Measurements from ENCODE around the gene PKIB. TPM values are rescaled to one million over a fixed set of nuclear protein-coding genes. Genes with fewer than 3 reads are reported as not detected.

Gene PKIB
- total RNA-seq, 4 donors from 2014 or later, result 0.90 to 5.7 (median 2.0) TPM; not detected in 1

- Histone ChIP-seq H3K27ac (peak overlapping the region in 3 of 4 donors; percentile 18 to 70 (median 57)), H3K4me1 (peaks cover 0 to 19% (median 11%) of the 10 kb centered on the region in 4 donors), H3K4me3 (peak overlapping the region; percentile 48 to 86 (median 60)), H3K9me3 (no peaks in the 10 kb centered on the region), H3K36me3 (no peaks in the 10 kb centered on the region), H3K27me3 (peaks cover 0 to 5% of the 10 kb centered on the region in 2 donors)
- peak in 1 of 2 donors; percentile 11 for DNase-seq (ENCODE audit: low spot score in 2 of 2)
- TF ChIP-seq CTCF (IDR thresholded peaks at IDR 0.05) (peak in 1 of 5 experiments; percentile 21), EP300 (IDR thresholded peaks at IDR 0.05) (no peak)
- WGBS, 2 donors, result 4 to 6% methylated on average over 36 to 38 of the region's 42 CpGs
These were observed 668 bp downstream of the PKIB start for GRCh38 chr6:122610690-122611455.

- Histone ChIP-seq H3K27me3 (peaks cover 0 to 5% of the 10 kb centered on the region in 2 donors), H3K27ac (no peak overlapping the region), H3K36me3 (no peaks in the 10 kb centered on the region), H3K4me3 (no peak overlapping the region), H3K9me3 (no peaks in the 10 kb centered on the region), H3K4me1 (peaks cover 0 to 19% (median 11%) of the 10 kb centered on the region in 4 donors)
- TF ChIP-seq CTCF (IDR thresholded peaks at IDR 0.05) (no peak), POLR2A (IDR thresholded peaks at IDR 0.05) (no peak), EP300 (IDR thresholded peaks at IDR 0.05) (no peak)
- WGBS, 2 donors, result 78 to 93% methylated on average over 3 of the region's 3 CpGs
- DNase-seq (ENCODE audit: low spot score in 2 of 2), result no peak
These were observed 2.6 kb downstream of the PKIB start for GRCh38 chr6:122612838-122613237.

GRCh38 chr6:122614303-122614702 is 4.1 kb downstream of the PKIB start:
- Histone ChIP-seq H3K9me3 (no peaks in the 10 kb centered on the region), H3K36me3 (no peaks in the 10 kb centered on the region), H3K27ac (no peak overlapping the region), H3K4me3 (no peak overlapping the region), H3K4me1 (peaks cover 0 to 19% (median 11%) of the 10 kb centered on the region in 4 donors), H3K27me3 (peaks cover 0 to 5% of the 10 kb centered on the region in 2 donors)
- no peak for DNase-seq (ENCODE audit: low spot score in 2 of 2)
- WGBS, 2 donors, result 34 to 35% methylated on average over 1 of the region's 1 CpG
- TF ChIP-seq CTCF (IDR thresholded peaks at IDR 0.05) (no peak), POLR2A (IDR thresholded peaks at IDR 0.05) (no peak), EP300 (IDR thresholded peaks at IDR 0.05) (no peak)

GRCh38 chr6:122615409-122615808 is 5.2 kb downstream of the PKIB start:
- TF ChIP-seq EP300 (IDR thresholded peaks at IDR 0.05) (no peak), CTCF (IDR thresholded peaks at IDR 0.05) (no peak), POLR2A (IDR thresholded peaks at IDR 0.05) (no peak)
- Histone ChIP-seq H3K27ac (no peak overlapping the region), H3K4me1 (peaks cover 0 to 13% (median 9%) of the 10 kb centered on the region in 4 donors), H3K36me3 (no peaks in the 10 kb centered on the region), H3K27me3 (peaks cover 0 to 5% of the 10 kb centered on the region in 2 donors), H3K9me3 (no peaks in the 10 kb centered on the region), H3K4me3 (no peak overlapping the region)
- 87% methylated on average over 2 of the region's 2 CpGs for WGBS, 2 donors
- no peak for DNase-seq (ENCODE audit: low spot score in 2 of 2)

GRCh38 chr6:122616877-122617276 is 6.7 kb downstream of the PKIB start:
- no peak overlapping the region for H3K27ac ChIP-seq
- no peaks in the 10 kb centered on the region for H3K9me3 ChIP-seq
- WGBS, 2 donors, result 73% methylated on average over 3 of the region's 3 CpGs
- DNase-seq (ENCODE audit: low spot score in 2 of 2), result no peak
- no peaks in the 10 kb centered on the region for H3K4me1 ChIP-seq
- no peaks in the 10 kb centered on the region for H3K27me3 ChIP-seq
- no peaks in the 10 kb centered on the region for H3K36me3 ChIP-seq
- no peak overlapping the region for H3K4me3 ChIP-seq
- no peak for TF ChIP-seq POLR2A (IDR thresholded peaks at IDR 0.05)
- no peak for TF ChIP-seq CTCF (IDR thresholded peaks at IDR 0.05)
- TF ChIP-seq EP300 (IDR thresholded peaks at IDR 0.05), result no peak
